Sigmoid colon (tissue), 7 donors: ENCODE data around the gene PTX3. TPM values are rescaled to one million over a fixed set of nuclear protein-coding genes. Genes with fewer than 3 reads are reported as not detected.

Experiments
- DNase-seq: peaks from one replicate; pipeline ENCODE4 v3.0.0-alpha.2; 2019
- H3K27ac ChIP-seq, 4 donors: fragments of 200-600 bp; sonication (generic); one replicate each; pipeline ENCODE4 v1.5.1; 2016 to 2019; ENCODE audit warnings: mild to moderate bottlenecking in 1 of 4
- H3K27me3 ChIP-seq, 3 donors: fragments of 200-600 bp; sonication (generic); one replicate each; pipeline ENCODE4 v1.5.1; 2019; ENCODE audit warnings: mild to moderate bottlenecking in 1 of 3
- H3K36me3 ChIP-seq, 4 donors: fragments of 200-600 bp; sonication (generic); one replicate each; pipeline ENCODE4 v1.5.1; 2016 to 2019
- H3K4me1 ChIP-seq, 4 donors: fragments of 200-600 bp; sonication (generic); one replicate each; pipeline ENCODE4 v1.5.1; 2017 to 2019
- H3K4me3 ChIP-seq, 4 donors: fragments of 200-600 bp; sonication (generic); one replicate each; pipeline ENCODE4 v1.5.1; 2017 to 2019; ENCODE audit warnings: mild to moderate bottlenecking in 2 of 4, moderate library complexity in 1 of 4
- H3K9me3 ChIP-seq, 4 donors: fragments of 200-600 bp in 3 of 4; sonication (generic) in 3 of 4; one replicate each; pipeline versions ENCODE4 v1.5.1 to v1.6.1; 2013 to 2019
- CTCF ChIP-seq, 4 experiments: fragments of 450-650 bp in 3 of 4; fragments of 200-600 bp in 1 of 4; IDR thresholded peaks; one replicate each; pipeline ENCODE4 v1.5.1; 2016 to 2019; ENCODE audit warnings: antibody characterized with exemption in 4 of 4, mild to moderate bottlenecking in 3 of 4, moderate library complexity in 2 of 4
- EP300 ChIP-seq, 4 donors: sonication (generic); formaldehyde crosslinking; IDR thresholded peaks; one replicate each; pipeline ENCODE4 v1.6.1; 2017; ENCODE audit warnings: antibody characterized with exemption in 4 of 4
- POLR2A ChIP-seq, 2 donors: fragments of 450-650 bp; IDR thresholded peaks; one replicate each; pipeline ENCODE4 v1.6.1; 2016; ENCODE audit warnings: antibody characterized with exemption in 2 of 2, mild to moderate bottlenecking in 2 of 2, moderate library complexity in 2 of 2
- POLR2AphosphoS5 ChIP-seq, 4 donors: sonication (generic); formaldehyde crosslinking; IDR thresholded peaks; one replicate each; pipeline ENCODE4 v1.6.1; 2017; ENCODE audit warnings: antibody characterized with exemption in 4 of 4
- WGBS, 2 donors: extraction: QIAGEN DNeasy Blood & Tissue Kit; methylation state at CpG; one replicate each; pipeline ENCODE4 v1.1.7; 2013; 5-methylcytosine and 5-hydroxymethylcytosine counted together
- intact Hi-C: fragments of 100-400 bp; cut with DNase I; formaldehyde crosslinking; loops from one replicate; pipeline ENCODE4 v1.15.1; 2023
- polyA plus RNA-seq, 3 donors: library from polyadenylated mRNA; stranded (reverse); fragments of 200-250 nt; gene quantifications; one replicate each; pipeline ENCODE4 v1.2.3, GENCODE V29; 2013
- total RNA-seq, 4 donors: library from RNA; depleted of rRNA; stranded (reverse); fragments of >200 nt; gene quantifications; one replicate each; pipeline ENCODE4 v1.1.0, GENCODE V29; 2016
- donor health status: healthy with polysubstance abuse.
- donor health status: Bipolar disorder and iron deficiency.
- donor health status: healthy.

PTX3 gene
- total and polyA plus RNA-seq, 7 donors: 0.69 to 34.2 (median 5.4) TPM

DNA sequence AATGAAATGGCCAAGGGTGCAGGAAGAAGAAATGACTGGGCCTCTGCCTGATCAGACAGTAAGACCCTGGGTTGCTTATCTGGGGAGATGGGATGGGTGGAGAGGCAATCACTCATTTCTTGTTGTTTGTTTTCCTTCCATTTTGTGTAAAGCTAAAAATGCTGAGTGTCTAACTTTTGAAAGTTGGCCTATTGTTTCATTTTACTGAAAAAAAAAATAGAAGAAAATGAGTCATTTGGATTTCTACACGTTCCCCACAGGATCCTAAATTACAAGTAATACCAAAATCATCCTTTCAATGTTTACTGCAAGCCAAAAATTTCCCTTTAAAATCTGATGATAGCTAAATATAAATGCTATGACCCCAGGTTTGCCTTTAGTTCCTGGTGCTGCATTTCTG lies 30.6 kb downstream of the PTX3 start:
- Histone ChIP-seq H3K27me3 (no peaks in the 10 kb centered on the region), H3K4me3 (no peak overlapping the region), H3K9me3 (no peaks in the 10 kb centered on the region), H3K4me1 (no peaks in the 10 kb centered on the region), H3K27ac (no peak overlapping the region), H3K36me3 (no peaks in the 10 kb centered on the region)
- DNase-seq: no peak
- intact Hi-C loops: no loop called here
- TF ChIP-seq POLR2A (IDR thresholded peaks at IDR 0.05) (no peak), CTCF (IDR thresholded peaks at IDR 0.05) (no peak)
- 62 to 71% methylated on average over 1 of the region's 1 CpG for WGBS, 2 donors

GRCh38 chr3:157469561-157470294 lies 33.1 kb downstream of the PTX3 start:
- Histone ChIP-seq H3K4me3 (no peak overlapping the region), H3K36me3 (no peaks in the 10 kb centered on the region), H3K9me3 (no peaks in the 10 kb centered on the region), H3K27ac (no peak overlapping the region), H3K4me1 (no peaks in the 10 kb centered on the region), H3K27me3 (no peaks in the 10 kb centered on the region)
- 78 to 82% methylated on average over 7 of the region's 7 CpGs for WGBS, 2 donors
- TF ChIP-seq POLR2AphosphoS5 (IDR thresholded peaks at IDR 0.05): no peak
- TF ChIP-seq EP300 (IDR thresholded peaks at IDR 0.05): no peak
- TF ChIP-seq CTCF (IDR thresholded peaks at IDR 0.05): no peak
- no peak for TF ChIP-seq POLR2A (IDR thresholded peaks at IDR 0.05)
- intact Hi-C loops: no loop called here
- DNase-seq: no peak

DNA sequence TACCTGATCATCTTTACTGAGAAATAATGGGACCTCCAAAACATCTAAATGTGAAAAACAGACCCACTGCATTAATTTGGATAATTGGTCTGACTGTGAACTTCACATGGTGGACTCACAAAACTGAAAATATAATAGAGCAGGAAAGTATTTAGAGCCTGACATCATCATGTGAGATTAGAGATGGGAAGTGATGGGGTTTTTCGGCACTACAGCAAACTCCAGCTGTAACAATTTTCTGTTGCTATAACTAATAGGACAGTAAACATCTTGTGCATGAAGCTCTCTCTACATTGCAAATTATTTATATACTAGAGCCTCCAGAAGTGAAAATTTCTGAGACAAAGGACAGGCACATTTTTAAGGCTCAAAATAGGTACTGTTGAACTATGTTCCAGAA lies 34.4 kb downstream of the PTX3 start:
- no peak for DNase-seq
- no peak overlapping the region for H3K27ac ChIP-seq
- no peaks in the 10 kb centered on the region for H3K36me3 ChIP-seq
- no peak overlapping the region for H3K4me3 ChIP-seq
- H3K27me3 ChIP-seq: no peaks in the 10 kb centered on the region
- intact Hi-C loops: no loop called here
- H3K4me1 ChIP-seq: no peaks in the 10 kb centered on the region
- TF ChIP-seq EP300 (IDR thresholded peaks at IDR 0.05): no peak
- no peak for TF ChIP-seq POLR2AphosphoS5 (IDR thresholded peaks at IDR 0.05)
- TF ChIP-seq CTCF (IDR thresholded peaks at IDR 0.05): no peak
- no peak for TF ChIP-seq POLR2A (IDR thresholded peaks at IDR 0.05)
- WGBS, 2 donors: 68 to 70% methylated on average over 1 of the region's 1 CpG
- no peaks in the 10 kb centered on the region for H3K9me3 ChIP-seq

DNA sequence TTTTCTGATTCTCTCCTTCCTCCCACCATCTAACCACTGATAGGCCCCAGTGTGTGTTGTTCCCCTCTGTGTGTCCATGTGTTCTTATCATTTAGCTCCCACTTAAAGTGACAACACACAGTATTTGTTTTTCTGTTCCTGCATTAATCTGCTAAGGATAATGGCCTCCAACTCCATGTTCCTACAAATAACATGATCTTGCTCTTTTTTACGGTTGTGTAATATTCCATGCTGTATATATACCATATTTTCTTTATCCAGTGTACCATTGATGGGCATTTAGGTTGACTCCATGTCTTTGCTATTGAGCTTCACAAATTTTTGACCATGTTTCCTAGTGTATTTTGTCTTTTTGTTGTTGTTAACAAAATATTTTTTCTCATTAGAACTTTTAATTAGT lies 36.0 kb downstream of the PTX3 start:
- Histone ChIP-seq H3K9me3 (no peaks in the 10 kb centered on the region), H3K36me3 (no peaks in the 10 kb centered on the region), H3K27ac (no peak overlapping the region), H3K4me3 (no peak overlapping the region), H3K4me1 (no peaks in the 10 kb centered on the region), H3K27me3 (no peaks in the 10 kb centered on the region)
- no peak for DNase-seq
- WGBS, 2 donors: 95 to 98% methylated on average over 1 of the region's 1 CpG
- TF ChIP-seq POLR2A (IDR thresholded peaks at IDR 0.05) (no peak), CTCF (IDR thresholded peaks at IDR 0.05) (no peak), EP300 (IDR thresholded peaks at IDR 0.05) (no peak), POLR2AphosphoS5 (IDR thresholded peaks at IDR 0.05) (no peak)
- intact Hi-C loops: no loop called here

DNA sequence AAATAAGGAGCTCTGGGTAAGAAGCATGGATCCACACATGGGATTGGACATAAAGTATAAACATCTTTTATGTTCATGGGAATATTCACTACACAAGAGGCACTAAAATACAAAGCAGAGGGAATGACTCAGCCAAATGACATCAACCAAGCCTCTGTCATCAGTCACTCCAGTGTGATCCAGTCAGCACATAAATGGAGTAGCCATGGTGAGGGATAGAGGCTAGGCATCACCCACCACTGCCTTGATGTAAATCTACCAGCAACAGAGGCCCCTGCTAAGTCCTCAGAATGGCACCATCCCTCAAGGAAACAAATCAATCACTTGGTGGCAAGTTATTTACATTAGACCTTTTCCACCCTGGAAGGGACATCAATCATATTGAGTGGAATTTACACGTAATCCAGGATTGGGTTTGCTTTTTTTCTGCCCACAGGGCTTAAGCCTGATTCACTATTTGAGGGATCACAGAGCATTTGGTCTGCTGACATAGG lies 39.3 kb downstream of the PTX3 start:
- H3K27ac ChIP-seq: no peak overlapping the region
- H3K4me1 ChIP-seq: no peaks in the 10 kb centered on the region
- no peaks in the 10 kb centered on the region for H3K36me3 ChIP-seq
- H3K9me3 ChIP-seq: no peaks in the 10 kb centered on the region
- H3K27me3 ChIP-seq: no peaks in the 10 kb centered on the region
- no peak for DNase-seq
- intact Hi-C loops: no loop called here
- WGBS, 2 donors: 62 to 68% methylated on average over 1 of the region's 1 CpG
- no peak overlapping the region for H3K4me3 ChIP-seq
- TF ChIP-seq POLR2AphosphoS5 (IDR thresholded peaks at IDR 0.05): no peak
- TF ChIP-seq CTCF (IDR thresholded peaks at IDR 0.05): no peak
- no peak for TF ChIP-seq POLR2A (IDR thresholded peaks at IDR 0.05)
- TF ChIP-seq EP300 (IDR thresholded peaks at IDR 0.05): no peak
